ENCODE measurements around the gene APOBEC3B. TPM values are rescaled to one million over a fixed set of nuclear protein-coding genes. Genes with fewer than 3 reads are reported as not detected.
"Not testable (repeated sequence)": the region's sequence is repeated elsewhere in the genome, so short reads cannot be mapped to it uniquely, and the experiment has no call there.

The APOBEC3B gene
- total RNA-seq, 2 experiments from 2014 or later = not detected

DNA sequence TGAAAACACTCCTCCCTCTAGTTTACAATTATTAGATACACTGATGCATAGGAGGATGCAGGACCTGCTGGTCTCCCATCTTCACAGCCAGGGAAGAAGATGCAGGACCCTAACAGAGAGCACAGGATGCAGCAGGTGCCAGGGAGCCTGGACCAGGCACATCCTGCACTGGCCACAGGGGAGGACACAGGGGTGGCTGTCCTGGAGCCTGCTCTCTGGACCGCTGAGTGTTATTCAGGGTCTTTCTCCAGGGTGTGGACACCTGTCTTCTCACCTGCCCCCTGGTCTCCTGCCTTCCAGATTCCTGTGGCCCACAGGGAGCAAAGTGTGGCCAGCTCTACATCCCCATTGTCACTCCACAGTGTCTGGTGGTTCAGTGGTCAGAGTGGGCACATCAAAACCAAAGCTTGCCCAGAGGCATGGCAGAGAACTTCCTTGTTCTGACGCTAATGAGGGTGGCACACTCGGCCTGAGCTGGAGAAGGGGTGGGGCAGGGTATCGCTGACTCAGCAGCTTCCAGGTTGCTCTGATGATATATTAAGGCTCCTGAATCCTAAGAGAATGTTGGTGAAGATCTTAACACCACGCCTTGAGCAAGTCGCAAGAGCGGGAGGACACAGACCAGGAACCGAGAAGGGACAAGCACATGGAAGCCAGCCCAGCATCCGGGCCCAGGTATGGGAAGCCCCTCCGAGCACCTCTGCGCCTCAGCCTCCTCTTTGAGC lies 24.9 kb upstream of the APOBEC3B start, which contains the start of gene APOBEC3A:
Gene APOBEC3A, plus strand, starts transcription at position 564 of the 725 bp plus-strand sequence. Its CDS starts 83 bp downstream, at position 647.
- ATAC-seq (ENCODE audit: poor library complexity) (no peak), DNase-seq (peak in 2 of 14 experiments; percentile 57 to 65)
- Histone ChIP-seq H3K36me3 (ENCODE audit: insufficient read depth, low read length) (no peaks in the 10 kb centered on the region), H3K27me3 (ENCODE audit: control insufficient read depth in 1 of 2, insufficient read depth in 2 of 2, low read length in 2 of 2) (no peaks in the 10 kb centered on the region), H3K9me3 (ENCODE audit: control insufficient read depth in 1 of 2, insufficient read depth in 1 of 2, low read length in 2 of 2) (no peaks in the 10 kb centered on the region), H3K4me1 (ENCODE audit: insufficient read depth, low read length) (peaks cover 29% of the 10 kb centered on the region), H3K4me3 (ENCODE audit: low read length) (no peak within 1 kb of the TSS), H3K27ac (ENCODE audit: low read depth in 1 of 2, low read length in 2 of 2) (no peak within 1 kb of the TSS)
- Mint-ChIP-seq H3K9me3 (no peaks in the 10 kb centered on the region), H3K36me3 (ENCODE audit: low read depth) (no peaks in the 10 kb centered on the region), H3K27ac (no peak within 1 kb of the TSS), H3K27me3 (no peaks in the 10 kb centered on the region), H3K4me1 (ENCODE audit: low read depth) (no peaks in the 10 kb centered on the region), H3K4me3 (no peak within 1 kb of the TSS)
- ChIA-PET POLR2A (no interaction called here), CTCF (interaction anchor here (0.6 kb wide), 1 partner anchor 42 kb away, joined by 3 read pairs; no protein-coding TSS in a partner anchor)
- TF ChIP-seq, protein P1, sequence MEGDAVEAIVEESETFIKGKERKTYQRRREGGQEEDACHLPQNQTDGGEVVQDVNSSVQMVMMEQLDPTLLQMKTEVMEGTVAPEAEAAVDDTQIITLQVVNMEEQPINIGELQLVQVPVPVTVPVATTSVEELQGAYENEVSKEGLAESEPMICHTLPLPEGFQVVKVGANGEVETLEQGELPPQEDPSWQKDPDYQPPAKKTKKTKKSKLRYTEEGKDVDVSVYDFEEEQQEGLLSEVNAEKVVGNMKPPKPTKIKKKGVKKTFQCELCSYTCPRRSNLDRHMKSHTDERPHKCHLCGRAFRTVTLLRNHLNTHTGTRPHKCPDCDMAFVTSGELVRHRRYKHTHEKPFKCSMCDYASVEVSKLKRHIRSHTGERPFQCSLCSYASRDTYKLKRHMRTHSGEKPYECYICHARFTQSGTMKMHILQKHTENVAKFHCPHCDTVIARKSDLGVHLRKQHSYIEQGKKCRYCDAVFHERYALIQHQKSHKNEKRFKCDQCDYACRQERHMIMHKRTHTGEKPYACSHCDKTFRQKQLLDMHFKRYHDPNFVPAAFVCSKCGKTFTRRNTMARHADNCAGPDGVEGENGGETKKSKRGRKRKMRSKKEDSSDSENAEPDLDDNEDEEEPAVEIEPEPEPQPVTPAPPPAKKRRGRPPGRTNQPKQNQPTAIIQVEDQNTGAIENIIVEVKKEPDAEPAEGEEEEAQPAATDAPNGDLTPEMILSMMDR (IDR thresholded peaks at IDR 0.05) = no peak
- intact Hi-C loops (cut with DNase I, micrococcal nuclease) = no loop called here

DNA sequence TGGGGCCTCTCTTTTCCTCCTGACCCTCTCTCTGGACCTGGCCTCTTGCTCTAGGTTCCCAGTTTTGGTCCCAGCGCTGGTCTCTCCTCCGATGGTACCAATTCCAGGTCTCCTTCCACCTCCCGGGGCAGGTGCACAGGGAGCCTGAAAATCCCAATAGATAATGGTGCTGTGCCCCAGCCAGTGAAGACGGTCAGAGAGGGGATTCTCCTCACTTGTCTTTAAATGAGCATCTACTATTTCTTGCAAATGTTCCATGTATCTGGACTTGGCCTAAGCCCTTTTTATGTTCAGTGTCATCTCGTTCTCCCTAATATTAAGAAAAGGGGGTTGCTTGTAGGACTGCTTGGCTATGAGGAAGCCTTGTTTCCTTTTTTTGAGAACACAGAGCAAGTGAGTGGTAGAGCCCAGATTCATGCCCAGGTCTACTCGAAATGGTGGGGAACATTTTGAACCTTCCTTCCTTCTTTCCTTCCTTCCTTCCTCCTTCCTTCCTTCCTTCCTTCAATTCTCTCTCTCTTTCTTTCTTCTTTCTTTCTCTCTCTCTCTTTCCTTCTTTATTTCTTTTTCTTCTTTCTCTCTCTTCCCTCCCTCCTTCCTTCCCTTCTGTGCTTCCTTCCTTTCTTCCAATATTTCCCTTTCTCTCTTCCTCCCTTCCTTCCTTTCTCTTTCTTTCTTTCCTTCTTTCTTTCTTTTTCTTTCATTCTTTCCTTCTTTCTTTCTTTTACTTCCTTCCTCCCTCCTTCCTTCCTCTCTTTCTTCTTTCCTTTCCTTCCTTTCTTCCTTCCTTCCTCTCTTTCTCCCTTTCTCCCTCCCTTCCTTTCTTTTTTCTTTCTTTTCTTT lies 24.1 kb upstream of the APOBEC3B start:
- Histone ChIP-seq H3K4me3 (ENCODE audit: low read length) (no peak overlapping the region), H3K27ac (ENCODE audit: low read depth in 1 of 2, low read length in 2 of 2) (no peak overlapping the region), H3K36me3 (ENCODE audit: insufficient read depth, low read length) (no peaks in the 10 kb centered on the region), H3K9me3 (ENCODE audit: control insufficient read depth in 1 of 2, insufficient read depth in 1 of 2, low read length in 2 of 2) (no peaks in the 10 kb centered on the region), H3K4me1 (ENCODE audit: insufficient read depth, low read length) (peaks cover 26% of the 10 kb centered on the region), H3K27me3 (ENCODE audit: control insufficient read depth in 1 of 2, insufficient read depth in 2 of 2, low read length in 2 of 2) (no peaks in the 10 kb centered on the region)
- Mint-ChIP-seq H3K36me3 (ENCODE audit: low read depth) (no peaks in the 10 kb centered on the region), H3K27ac (no peak overlapping the region), H3K4me3 (no peak overlapping the region), H3K27me3 (no peaks in the 10 kb centered on the region), H3K4me1 (ENCODE audit: low read depth) (no peaks in the 10 kb centered on the region), H3K9me3 (no peaks in the 10 kb centered on the region)
- no peak for DNase-seq
- CTCF ChIA-PET = no interaction called here
- no peak for ATAC-seq (ENCODE audit: poor library complexity)
- TF ChIP-seq, protein P1 (IDR thresholded peaks at IDR 0.05) = no peak
- POLR2A ChIA-PET = no interaction called here
- intact Hi-C loops (cut with DNase I, micrococcal nuclease) = no loop called here

DNA sequence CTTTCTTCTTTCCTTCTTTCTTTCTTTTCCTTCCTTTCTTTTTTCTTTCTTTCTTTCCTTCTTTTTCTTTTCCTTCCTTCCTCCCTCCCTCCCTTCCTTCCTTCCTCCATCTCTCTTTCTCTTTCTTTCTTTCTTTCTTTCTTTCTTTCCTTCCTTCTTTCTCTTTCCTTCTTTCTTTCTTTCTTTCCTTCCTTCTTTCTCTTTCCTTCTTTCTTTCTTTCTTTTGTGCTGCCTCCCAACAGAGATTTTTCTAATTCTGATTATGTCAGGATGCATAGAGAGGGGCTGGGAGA lies 23.6 kb upstream of the APOBEC3B start:
- POLR2A ChIA-PET; H3K27ac Mint-ChIP-seq; H3K4me3 ChIP-seq (ENCODE audit: low read length): not testable (repeated sequence)

More for the DNA sequence above, 23.6 kb upstream of the APOBEC3B start:
- intact Hi-C loops (cut with DNase I, micrococcal nuclease); H3K36me3 ChIP-seq (ENCODE audit: insufficient read depth, low read length); ATAC-seq (ENCODE audit: poor library complexity); H3K27ac ChIP-seq (ENCODE audit: low read depth in 1 of 2, low read length in 2 of 2); H3K36me3 Mint-ChIP-seq (ENCODE audit: low read depth); H3K4me1 Mint-ChIP-seq (ENCODE audit: low read depth); CTCF ChIA-PET; H3K4me3 Mint-ChIP-seq; H3K27me3 Mint-ChIP-seq; DNase-seq; H3K27me3 ChIP-seq (ENCODE audit: control insufficient read depth in 1 of 2, insufficient read depth in 2 of 2, low read length in 2 of 2); H3K9me3 ChIP-seq (ENCODE audit: control insufficient read depth in 1 of 2, insufficient read depth in 1 of 2, low read length in 2 of 2); H3K9me3 Mint-ChIP-seq: not testable (repeated sequence)
- H3K4me1 ChIP-seq (ENCODE audit: insufficient read depth, low read length) = peaks cover 21% of the 10 kb centered on the region

Data from CD4-positive, alpha-beta T cell (primary cell).